HepG2 (cell line): ENCODE data around the gene CTDSP2. TPM values are rescaled to one million over a fixed set of nuclear protein-coding genes. Genes with fewer than 3 reads are reported as not detected.

ENCODE experiments used
- ZFP37 ChIP-seq: sonication (generic); formaldehyde crosslinking; IDR thresholded peaks from 2 replicates; pipeline ENCODE4 v1.4.0; 2020; ENCODE audit warnings: missing genetic modification reagents, borderline replicate concordance
- polyA plus RNA-seq, 8 experiments: library from polyadenylated mRNA; depleted of rRNA in 3 of 8; stranded (reverse) in 7 of 8; unstranded in 1 of 8; fragments of >200 nt; fragmentation: Illumina TruSeq in 4 of 8; extraction: Trizol in 4 of 8; gene quantifications; 2 replicates each; pipeline versions ENCODE4 v1.2.1 to v1.2.3, GENCODE V29; 2011 to 2016; ENCODE audit warnings: low read depth in 4 of 8, missing spikeins in 1 of 8, mixed read lengths in 1 of 8; ENCODE audit not compliant: insufficient read depth in 1 of 8
- total RNA-seq, 5 experiments: library from RNA; depleted of rRNA; stranded (reverse); fragments of >200 nt; fragmentation: Illumina TruSeq; extraction: Trizol; gene quantifications; 2 replicates each; pipeline ENCODE4 v1.2.3, GENCODE V29; 2016; ENCODE audit warnings: low read depth in 1 of 5
- TF ChIP-seq, protein P1 (sequence below): sonication (generic); formaldehyde crosslinking; IDR thresholded peaks from 2 replicates; pipeline ENCODE4 v1.4.0; 2020; ENCODE audit warnings: missing genetic modification reagents, borderline replicate concordance
- TF ChIP-seq, protein P2 (sequence below): sonication (generic); formaldehyde crosslinking; IDR thresholded peaks from 2 replicates; pipeline ENCODE4 v1.5.1; 2020; ENCODE audit warnings: missing genetic modification reagents, mild to moderate bottlenecking, borderline replicate concordance
- TF ChIP-seq, protein P3 (sequence below): sonication (generic); formaldehyde crosslinking; IDR thresholded peaks from 2 replicates; pipeline ENCODE4 v1.5.1; 2020; ENCODE audit warnings: mild to moderate bottlenecking, missing genetic modification reagents

CTDSP2 gene
- total and polyA plus RNA-seq, 2 of the 13 experiments (the other 11 are each of a cell fraction or from before 2014, with no cell fraction given) = 38.1 to 82.5 TPM

DNA sequence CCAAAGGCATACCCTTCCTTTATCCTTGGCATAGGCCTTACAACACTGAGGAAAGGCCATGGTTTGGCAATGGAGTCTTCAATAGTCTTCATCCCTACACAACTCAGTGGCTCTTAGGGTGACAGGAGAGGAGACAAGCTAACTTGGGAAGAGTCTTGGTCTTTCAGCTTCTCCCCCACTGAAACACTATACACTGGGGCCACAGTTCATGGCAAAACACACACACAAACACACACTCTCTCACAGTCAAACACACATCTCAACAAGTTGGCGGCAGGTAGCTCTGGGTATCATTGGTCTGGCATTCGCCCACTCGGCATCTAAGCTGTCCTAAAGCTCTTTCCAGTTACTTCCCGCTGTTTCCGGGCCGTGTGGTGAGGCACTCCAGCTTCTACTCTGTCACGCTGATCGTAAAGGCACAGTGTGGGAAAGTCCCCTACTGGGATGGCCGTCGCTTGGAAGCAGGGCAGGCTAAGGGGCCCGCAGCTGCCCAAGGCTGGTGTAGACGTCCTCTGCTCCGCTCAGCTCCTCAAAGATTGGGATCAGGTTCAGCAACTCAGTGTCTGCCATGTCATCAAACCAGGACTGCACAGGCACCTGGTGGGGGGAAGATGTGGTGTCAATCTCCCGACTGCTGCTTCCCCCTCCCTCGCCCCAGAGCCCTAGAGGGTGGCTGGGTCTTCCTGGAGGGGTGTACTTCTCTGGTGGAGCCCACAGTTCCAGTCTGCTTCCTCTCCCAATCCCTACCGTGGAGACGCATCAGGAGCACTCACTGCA, 23.2 kb downstream of the CTDSP2 start (continued):
- TF ChIP-seq, protein P1, sequence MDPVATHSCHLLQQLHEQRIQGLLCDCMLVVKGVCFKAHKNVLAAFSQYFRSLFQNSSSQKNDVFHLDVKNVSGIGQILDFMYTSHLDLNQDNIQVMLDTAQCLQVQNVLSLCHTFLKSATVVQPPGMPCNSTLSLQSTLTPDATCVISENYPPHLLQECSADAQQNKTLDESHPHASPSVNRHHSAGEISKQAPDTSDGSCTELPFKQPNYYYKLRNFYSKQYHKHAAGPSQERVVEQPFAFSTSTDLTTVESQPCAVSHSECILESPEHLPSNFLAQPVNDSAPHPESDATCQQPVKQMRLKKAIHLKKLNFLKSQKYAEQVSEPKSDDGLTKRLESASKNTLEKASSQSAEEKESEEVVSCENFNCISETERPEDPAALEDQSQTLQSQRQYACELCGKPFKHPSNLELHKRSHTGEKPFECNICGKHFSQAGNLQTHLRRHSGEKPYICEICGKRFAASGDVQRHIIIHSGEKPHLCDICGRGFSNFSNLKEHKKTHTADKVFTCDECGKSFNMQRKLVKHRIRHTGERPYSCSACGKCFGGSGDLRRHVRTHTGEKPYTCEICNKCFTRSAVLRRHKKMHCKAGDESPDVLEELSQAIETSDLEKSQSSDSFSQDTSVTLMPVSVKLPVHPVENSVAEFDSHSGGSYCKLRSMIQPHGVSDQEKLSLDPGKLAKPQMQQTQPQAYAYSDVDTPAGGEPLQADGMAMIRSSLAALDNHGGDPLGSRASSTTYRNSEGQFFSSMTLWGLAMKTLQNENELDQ (CRISPR knock-in tag) = no peak
- no peak for TF ChIP-seq ZFP37 (CRISPR knock-in tag)
- TF ChIP-seq, protein P2, sequence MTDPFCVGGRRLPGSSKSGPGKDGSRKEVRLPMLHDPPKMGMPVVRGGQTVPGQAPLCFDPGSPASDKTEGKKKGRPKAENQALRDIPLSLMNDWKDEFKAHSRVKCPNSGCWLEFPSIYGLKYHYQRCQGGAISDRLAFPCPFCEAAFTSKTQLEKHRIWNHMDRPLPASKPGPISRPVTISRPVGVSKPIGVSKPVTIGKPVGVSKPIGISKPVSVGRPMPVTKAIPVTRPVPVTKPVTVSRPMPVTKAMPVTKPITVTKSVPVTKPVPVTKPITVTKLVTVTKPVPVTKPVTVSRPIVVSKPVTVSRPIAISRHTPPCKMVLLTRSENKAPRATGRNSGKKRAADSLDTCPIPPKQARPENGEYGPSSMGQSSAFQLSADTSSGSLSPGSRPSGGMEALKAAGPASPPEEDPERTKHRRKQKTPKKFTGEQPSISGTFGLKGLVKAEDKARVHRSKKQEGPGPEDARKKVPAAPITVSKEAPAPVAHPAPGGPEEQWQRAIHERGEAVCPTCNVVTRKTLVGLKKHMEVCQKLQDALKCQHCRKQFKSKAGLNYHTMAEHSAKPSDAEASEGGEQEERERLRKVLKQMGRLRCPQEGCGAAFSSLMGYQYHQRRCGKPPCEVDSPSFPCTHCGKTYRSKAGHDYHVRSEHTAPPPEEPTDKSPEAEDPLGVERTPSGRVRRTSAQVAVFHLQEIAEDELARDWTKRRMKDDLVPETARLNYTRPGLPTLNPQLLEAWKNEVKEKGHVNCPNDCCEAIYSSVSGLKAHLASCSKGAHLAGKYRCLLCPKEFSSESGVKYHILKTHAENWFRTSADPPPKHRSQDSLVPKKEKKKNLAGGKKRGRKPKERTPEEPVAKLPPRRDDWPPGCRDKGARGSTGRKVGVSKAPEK (CRISPR knock-in tag) = no peak
- TF ChIP-seq, protein P3, sequence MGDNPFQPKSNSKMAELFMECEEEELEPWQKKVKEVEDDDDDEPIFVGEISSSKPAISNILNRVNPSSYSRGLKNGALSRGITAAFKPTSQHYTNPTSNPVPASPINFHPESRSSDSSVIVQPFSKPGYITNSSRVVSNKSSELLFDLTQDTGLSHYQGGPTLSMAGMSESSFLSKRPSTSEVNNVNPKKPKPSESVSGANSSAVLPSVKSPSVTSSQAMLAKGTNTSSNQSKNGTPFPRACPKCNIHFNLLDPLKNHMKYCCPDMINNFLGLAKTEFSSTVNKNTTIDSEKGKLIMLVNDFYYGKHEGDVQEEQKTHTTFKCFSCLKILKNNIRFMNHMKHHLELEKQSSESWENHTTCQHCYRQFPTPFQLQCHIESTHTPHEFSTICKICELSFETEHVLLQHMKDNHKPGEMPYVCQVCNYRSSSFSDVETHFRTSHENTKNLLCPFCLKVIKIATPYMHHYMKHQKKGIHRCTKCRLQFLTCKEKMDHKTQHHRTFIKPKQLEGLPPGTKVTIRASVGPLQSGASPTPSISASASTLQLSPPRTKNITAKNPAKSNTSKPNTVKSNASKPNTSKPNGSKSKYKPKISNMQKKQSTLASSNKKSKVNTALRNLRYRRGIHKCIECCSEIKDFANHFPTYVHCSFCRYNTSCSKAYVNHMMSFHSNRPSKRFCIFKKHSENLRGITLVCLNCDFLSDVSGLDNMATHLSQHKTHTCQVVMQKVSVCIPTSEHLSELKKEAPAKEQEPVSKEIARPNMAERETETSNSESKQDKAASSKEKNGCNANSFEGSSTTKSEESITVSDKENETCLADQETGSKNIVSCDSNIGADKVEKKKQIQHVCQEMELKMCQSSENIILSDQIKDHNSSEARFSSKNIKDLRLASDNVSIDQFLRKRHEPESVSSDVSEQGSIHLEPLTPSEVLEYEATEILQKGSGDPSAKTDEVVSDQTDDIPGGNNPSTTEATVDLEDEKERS = no peak
